ENCODE data around the gene B9D1. TPM values are rescaled to one million over a fixed set of nuclear protein-coding genes. Genes with fewer than 3 reads are reported as not detected.

B9D1 gene
- total and polyA plus RNA-seq, 3 donors from 2014 or later, result 42.1 to 132 (median 59.9) TPM

DNA sequence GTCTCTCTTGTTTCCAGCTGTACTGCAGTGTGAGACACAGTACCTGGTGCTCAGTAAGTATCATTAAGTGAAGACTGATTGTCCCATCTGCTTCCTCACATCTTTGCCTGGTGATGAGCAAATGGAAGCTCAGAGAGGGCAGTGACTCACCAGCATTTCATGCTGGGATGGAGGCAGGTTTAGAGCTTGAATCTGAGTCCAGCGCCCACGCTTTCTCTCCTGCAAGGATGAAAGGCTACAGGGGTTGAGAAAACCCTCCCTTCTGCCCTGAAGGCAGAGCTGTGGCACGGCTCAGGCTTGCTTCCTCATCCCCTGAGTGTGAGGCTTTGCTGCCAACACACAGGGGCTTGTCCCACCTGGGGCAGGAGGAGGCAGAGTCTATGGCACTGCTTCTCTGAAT is 47.0 kb upstream of the B9D1 start:
- WGBS, 2 donors, result 88 to 93% methylated on average over 2 to 3 of the region's 3 CpGs
- Histone ChIP-seq H3K9me3 (no peaks in the 10 kb centered on the region), H3K36me3 (ENCODE audit: low read depth, missing control alignments) (no peaks in the 10 kb centered on the region), H3K27ac (no peak overlapping the region), H3K27me3 (no peaks in the 10 kb centered on the region), H3K4me1 (no peaks in the 10 kb centered on the region), H3K4me3 (no peak overlapping the region)
- no peak for TF ChIP-seq POLR2A (IDR thresholded peaks at IDR 0.05)
- TF ChIP-seq, protein P1, sequence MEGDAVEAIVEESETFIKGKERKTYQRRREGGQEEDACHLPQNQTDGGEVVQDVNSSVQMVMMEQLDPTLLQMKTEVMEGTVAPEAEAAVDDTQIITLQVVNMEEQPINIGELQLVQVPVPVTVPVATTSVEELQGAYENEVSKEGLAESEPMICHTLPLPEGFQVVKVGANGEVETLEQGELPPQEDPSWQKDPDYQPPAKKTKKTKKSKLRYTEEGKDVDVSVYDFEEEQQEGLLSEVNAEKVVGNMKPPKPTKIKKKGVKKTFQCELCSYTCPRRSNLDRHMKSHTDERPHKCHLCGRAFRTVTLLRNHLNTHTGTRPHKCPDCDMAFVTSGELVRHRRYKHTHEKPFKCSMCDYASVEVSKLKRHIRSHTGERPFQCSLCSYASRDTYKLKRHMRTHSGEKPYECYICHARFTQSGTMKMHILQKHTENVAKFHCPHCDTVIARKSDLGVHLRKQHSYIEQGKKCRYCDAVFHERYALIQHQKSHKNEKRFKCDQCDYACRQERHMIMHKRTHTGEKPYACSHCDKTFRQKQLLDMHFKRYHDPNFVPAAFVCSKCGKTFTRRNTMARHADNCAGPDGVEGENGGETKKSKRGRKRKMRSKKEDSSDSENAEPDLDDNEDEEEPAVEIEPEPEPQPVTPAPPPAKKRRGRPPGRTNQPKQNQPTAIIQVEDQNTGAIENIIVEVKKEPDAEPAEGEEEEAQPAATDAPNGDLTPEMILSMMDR (IDR thresholded peaks at IDR 0.05), result no peak
- DNase-seq, result no peak
- intact Hi-C loops (cut with DNase I; ENCODE audit: low total_unique reads), result no loop called here

DNA sequence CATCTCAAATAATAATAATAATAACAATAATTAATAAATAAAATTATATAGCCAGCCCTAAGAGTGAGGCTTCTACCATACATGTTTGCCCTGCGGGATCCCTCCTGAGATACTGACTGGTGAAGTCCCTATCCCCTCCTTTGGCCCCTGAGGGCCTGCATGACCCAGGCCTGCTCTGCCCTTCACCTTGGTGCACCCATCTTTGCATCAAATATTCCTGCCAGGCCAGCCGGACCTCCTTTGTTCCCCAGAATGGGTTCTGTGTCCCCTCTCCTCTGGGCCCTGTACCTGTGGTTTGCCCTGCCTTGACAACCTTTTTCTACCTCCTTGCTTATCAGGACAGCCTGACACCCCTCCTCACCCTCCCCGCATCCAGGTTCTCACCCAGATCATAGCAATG is 46.5 kb upstream of the B9D1 start:
- Histone ChIP-seq H3K36me3 (ENCODE audit: low read depth, missing control alignments) (no peaks in the 10 kb centered on the region), H3K4me3 (no peak overlapping the region), H3K27me3 (no peaks in the 10 kb centered on the region), H3K9me3 (no peaks in the 10 kb centered on the region), H3K4me1 (no peaks in the 10 kb centered on the region), H3K27ac (no peak overlapping the region)
- 95 to 96% methylated on average over 3 of the region's 3 CpGs for WGBS, 2 donors
- intact Hi-C loops (cut with DNase I; ENCODE audit: low total_unique reads), result no loop called here
- DNase-seq, result no peak
- TF ChIP-seq, protein P1 (IDR thresholded peaks at IDR 0.05), result no peak
- no peak for TF ChIP-seq POLR2A (IDR thresholded peaks at IDR 0.05)

DNA sequence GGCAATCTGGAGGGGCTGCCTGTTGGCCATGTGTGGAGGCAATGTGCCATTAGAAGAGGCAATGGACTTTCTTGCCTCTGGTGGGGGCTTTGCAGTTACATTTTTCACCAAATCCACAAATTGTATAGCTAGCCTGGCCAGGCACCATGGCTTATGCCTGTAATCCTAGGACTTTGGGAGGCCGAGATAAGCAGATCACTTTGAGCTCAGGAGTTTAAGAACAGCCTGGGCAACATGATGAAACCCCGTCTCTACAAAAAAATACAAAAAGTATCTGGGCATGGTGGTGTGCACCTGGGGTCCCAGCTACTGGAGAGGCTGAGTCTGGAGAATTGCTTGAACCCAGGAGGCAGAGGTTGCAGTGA is 45.8 kb upstream of the B9D1 start:
- no peak for DNase-seq
- TF ChIP-seq POLR2A (IDR thresholded peaks at IDR 0.05), result no peak
- TF ChIP-seq, protein P1 (IDR thresholded peaks at IDR 0.05), result no peak
- no peaks in the 10 kb centered on the region for H3K36me3 ChIP-seq (ENCODE audit: low read depth, missing control alignments)
- no peaks in the 10 kb centered on the region for H3K9me3 ChIP-seq
- no peaks in the 10 kb centered on the region for H3K27me3 ChIP-seq
- H3K4me1 ChIP-seq, result no peaks in the 10 kb centered on the region
- 83 to 97% methylated on average over 2 of the region's 2 CpGs for WGBS, 2 donors
- intact Hi-C loops (cut with DNase I; ENCODE audit: low total_unique reads), result no loop called here
- H3K27ac ChIP-seq, result no peak overlapping the region
- H3K4me3 ChIP-seq, result no peak overlapping the region

DNA sequence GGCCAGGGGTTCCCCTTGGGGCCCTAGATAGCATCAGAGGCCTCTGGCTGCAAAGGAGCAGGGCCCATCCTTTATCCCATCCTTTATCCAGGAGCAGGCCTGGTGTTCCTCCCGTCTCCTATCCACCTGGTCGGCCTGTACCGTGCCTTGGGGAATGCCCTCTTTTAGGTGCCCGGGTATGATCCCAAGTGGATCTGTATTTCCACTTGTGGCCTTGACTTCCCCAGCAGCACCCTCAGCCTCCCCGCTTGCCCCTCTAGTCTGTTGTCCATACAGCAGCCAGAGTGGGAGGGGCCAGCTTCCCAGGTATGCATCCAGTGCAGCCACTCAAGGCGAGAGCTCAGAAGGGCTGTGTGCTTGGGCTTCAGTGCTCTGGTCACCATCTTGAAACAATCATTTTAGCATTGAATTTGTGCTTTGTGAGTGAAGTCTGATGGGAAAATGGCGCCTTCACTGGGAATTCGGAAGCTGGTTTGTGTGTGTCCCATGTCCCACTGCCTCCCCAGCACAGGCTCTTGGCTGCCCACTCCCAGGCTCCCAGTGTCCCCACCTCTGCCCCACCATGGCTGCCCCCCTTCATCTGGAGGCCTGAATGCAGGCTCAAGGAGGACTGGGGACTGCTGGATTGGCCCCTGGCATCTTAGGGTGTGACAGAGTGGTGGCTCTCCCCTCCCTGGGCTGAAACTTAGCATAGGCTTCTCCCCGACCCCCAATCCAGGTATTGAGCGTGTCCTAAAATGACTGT is 45.2 kb upstream of the B9D1 start:
- Histone ChIP-seq H3K4me3 (no peak overlapping the region), H3K4me1 (no peaks in the 10 kb centered on the region), H3K27ac (no peak overlapping the region), H3K27me3 (no peaks in the 10 kb centered on the region), H3K36me3 (ENCODE audit: low read depth, missing control alignments) (no peaks in the 10 kb centered on the region), H3K9me3 (no peaks in the 10 kb centered on the region)
- WGBS, 2 donors, result 95 to 100% methylated on average over 5 to 10 of the region's 10 CpGs
- TF ChIP-seq, protein P1 (IDR thresholded peaks at IDR 0.05), result no peak
- no peak for TF ChIP-seq POLR2A (IDR thresholded peaks at IDR 0.05)
- no peak for DNase-seq
- intact Hi-C loops (cut with DNase I; ENCODE audit: low total_unique reads), result no loop called here

DNA sequence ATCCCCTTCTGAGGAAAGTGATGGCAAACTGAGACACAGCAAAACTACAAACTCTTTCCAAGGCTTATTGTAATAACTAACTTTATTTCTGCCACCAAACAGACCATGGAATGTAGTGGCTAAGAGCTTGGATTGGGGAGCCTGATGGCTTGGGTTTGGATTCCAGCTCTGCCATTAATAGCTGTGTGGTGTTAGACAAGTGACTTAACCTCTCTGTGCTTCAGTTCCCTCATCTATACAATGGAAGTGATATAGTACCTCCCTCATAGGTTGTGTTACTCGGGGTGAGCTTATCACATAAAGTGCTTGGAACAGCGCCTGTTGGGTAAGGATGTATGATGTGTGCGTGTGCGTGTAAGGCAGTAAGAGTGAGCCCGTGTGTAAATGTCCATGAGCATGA is 42.6 kb upstream of the B9D1 start:
- Histone ChIP-seq H3K27ac (no peak overlapping the region), H3K4me1 (no peaks in the 10 kb centered on the region), H3K9me3 (no peaks in the 10 kb centered on the region), H3K4me3 (no peak overlapping the region), H3K36me3 (ENCODE audit: low read depth, missing control alignments) (no peaks in the 10 kb centered on the region), H3K27me3 (no peaks in the 10 kb centered on the region)
- TF ChIP-seq, protein P1 (IDR thresholded peaks at IDR 0.05), result no peak
- TF ChIP-seq POLR2A (IDR thresholded peaks at IDR 0.05), result no peak
- 90% methylated on average over 5 of the region's 5 CpGs for WGBS, 2 donors
- no peak for DNase-seq
- intact Hi-C loops (cut with DNase I; ENCODE audit: low total_unique reads), result no loop called here

All from testis (tissue), 3 donors.